Small intestine (tissue), 7 donors: ENCODE measurements around the gene UPK3A. TPM values are rescaled to one million over a fixed set of nuclear protein-coding genes. Genes with fewer than 3 reads are reported as not detected.
"Not testable (repeated sequence)": the region's sequence is repeated elsewhere in the genome, so short reads cannot be mapped to it uniquely, and the experiment has no call there.

ENCODE experiments used
- DNase-seq, 2 donors: peaks; one replicate each; pipeline versions ENCODE4 v3.0.0 to v3.0.0-alpha.2; 2013
- FAIRE-seq: peaks from 2 replicates; lab custom pipeline; 2012; peaks lifted over from hg19 to GRCh38; lab: Jason Lieb, UNC
- H3K27ac ChIP-seq, 3 donors: one replicate each; pipeline ENCODE4 v1.5.1; 2013; ENCODE audit warnings: low read length in 2 of 3, mild to moderate bottlenecking in 2 of 3, control low read depth in 1 of 3, inconsistent platforms in 1 of 3, low read depth in 1 of 3, moderate library complexity in 1 of 3
- H3K27me3 ChIP-seq, 3 donors: one replicate each; pipeline ENCODE4 v1.6.1; 2013; ENCODE audit warnings: low read length in 3 of 3, inconsistent platforms in 1 of 3; ENCODE audit not compliant: control insufficient read depth in 3 of 3, insufficient read depth in 3 of 3
- H3K36me3 ChIP-seq, 3 donors: one replicate each; pipeline ENCODE4 v1.6.1; 2013; ENCODE audit warnings: low read length in 3 of 3, inconsistent platforms in 1 of 3, low read depth in 1 of 3, mild to moderate bottlenecking in 1 of 3, moderate library complexity in 1 of 3; ENCODE audit not compliant: control insufficient read depth in 3 of 3, insufficient read depth in 2 of 3
- H3K4me1 ChIP-seq, 3 donors: one replicate each; pipeline ENCODE4 v1.6.1; 2013; ENCODE audit warnings: low read length in 2 of 3, inconsistent platforms in 1 of 3, low read depth in 1 of 3, mild to moderate bottlenecking in 1 of 3, moderate library complexity in 1 of 3; ENCODE audit not compliant: control insufficient read depth in 3 of 3, insufficient read depth in 2 of 3
- H3K4me3 ChIP-seq, 3 donors: one replicate each; pipeline ENCODE4 v1.5.1; 2013; ENCODE audit warnings: low read length in 3 of 3, control low read depth in 1 of 3, inconsistent platforms in 1 of 3, low read depth in 1 of 3, mild to moderate bottlenecking in 1 of 3, moderate library complexity in 1 of 3
- H3K9me3 ChIP-seq, 2 donors: one replicate each; pipeline ENCODE4 v1.6.1; 2013; ENCODE audit warnings: low read depth in 1 of 2, low read length in 1 of 2; ENCODE audit not compliant: control insufficient read depth in 2 of 2, insufficient read depth in 1 of 2
- WGBS, 3 donors: extraction: QIAGEN DNeasy Blood & Tissue Kit; methylation state at CpG; one replicate each; pipeline ENCODE4 v1.1.7; 2013; 5-methylcytosine and 5-hydroxymethylcytosine counted together
- polyA plus RNA-seq, 4 donors: library from polyadenylated mRNA; stranded (reverse) in 3 of 4; unstranded in 1 of 4; fragments of 200-250 nt in 3 of 4; fragments of 120-200 nt in 1 of 4; gene quantifications; one replicate each; pipeline versions ENCODE4 v1.2.1 to v1.2.3, GENCODE V29; 2013
- donor health status: healthy with polysubstance abuse.
- donor health status: control.
- donor health status: control.
- donor health status: Bipolar disorder and iron deficiency.
- donor health status: healthy.

UPK3A gene
- polyA plus RNA-seq, 4 donors, result 0.36 to 306 TPM; not detected in 2

GRCh38 chr22:45318558-45319323 lies 34.0 kb downstream of the UPK3A start:
- peak overlapping the region; percentile 68 to 93 (median 85) for H3K27ac ChIP-seq
- H3K36me3 ChIP-seq, result peaks cover 0 to 31% (median 0%) of the 10 kb centered on the region in 3 donors
- no peak overlapping the region for H3K4me3 ChIP-seq
- WGBS, 3 donors, result 48 to 74% (median 67%) methylated on average over 12 of the region's 12 CpGs
- no peaks in the 10 kb centered on the region for H3K27me3 ChIP-seq
- DNase-seq (peak; percentile 25 to 34), FAIRE-seq (no peak)
- H3K4me1 ChIP-seq, result peaks cover 0 to 33% (median 3%) of the 10 kb centered on the region in 3 donors
- H3K9me3 ChIP-seq, result no peaks in the 10 kb centered on the region

DNA sequence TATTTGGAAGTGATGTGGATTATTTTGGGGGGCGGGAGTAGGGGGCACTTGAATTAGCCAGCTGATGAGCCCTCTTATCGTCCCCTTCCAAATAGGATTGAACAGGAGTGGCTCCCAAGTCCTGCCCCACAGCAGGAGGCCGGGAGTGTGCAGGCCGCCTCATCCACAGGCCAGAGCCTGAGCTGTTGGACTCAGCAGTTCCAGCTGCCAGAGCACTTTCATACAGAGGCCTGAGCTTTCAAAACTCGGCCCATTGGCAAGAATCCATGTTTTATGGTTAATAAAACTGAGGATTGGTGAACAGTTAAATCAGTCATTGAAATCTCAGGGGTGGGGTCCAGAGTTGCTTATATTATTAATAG lies 34.6 kb downstream of the UPK3A start:
- Histone ChIP-seq H3K27ac (peak overlapping the region; percentile 68 to 93 (median 85)), H3K9me3 (no peaks in the 10 kb centered on the region), H3K27me3 (no peaks in the 10 kb centered on the region), H3K36me3 (peaks cover 0 to 37% (median 2%) of the 10 kb centered on the region in 3 donors), H3K4me1 (peaks cover 0 to 28% (median 3%) of the 10 kb centered on the region in 3 donors), H3K4me3 (peak overlapping the region in 1 of 3 donors; percentile 18)
- no peak for FAIRE-seq
- WGBS, 3 donors, result 20 to 46% (median 30%) methylated on average over 5 of the region's 5 CpGs
- DNase-seq, result no peak

- Histone ChIP-seq H3K9me3 (no peaks in the 10 kb centered on the region), H3K4me1 (peaks cover 0 to 23% (median 3%) of the 10 kb centered on the region in 3 donors), H3K4me3 (no peak overlapping the region), H3K27me3 (no peaks in the 10 kb centered on the region), H3K36me3 (peaks cover 0 to 47% (median 2%) of the 10 kb centered on the region in 3 donors), H3K27ac (peak overlapping the region in 1 of 3 donors; percentile 93)
- 75 to 89% (median 82%) methylated on average over 9 of the region's 9 CpGs for WGBS, 3 donors
- FAIRE-seq, result no peak
- no peak for DNase-seq
Observed at GRCh38 chr22:45320357-45320976, 35.7 kb downstream of the UPK3A start.

DNA sequence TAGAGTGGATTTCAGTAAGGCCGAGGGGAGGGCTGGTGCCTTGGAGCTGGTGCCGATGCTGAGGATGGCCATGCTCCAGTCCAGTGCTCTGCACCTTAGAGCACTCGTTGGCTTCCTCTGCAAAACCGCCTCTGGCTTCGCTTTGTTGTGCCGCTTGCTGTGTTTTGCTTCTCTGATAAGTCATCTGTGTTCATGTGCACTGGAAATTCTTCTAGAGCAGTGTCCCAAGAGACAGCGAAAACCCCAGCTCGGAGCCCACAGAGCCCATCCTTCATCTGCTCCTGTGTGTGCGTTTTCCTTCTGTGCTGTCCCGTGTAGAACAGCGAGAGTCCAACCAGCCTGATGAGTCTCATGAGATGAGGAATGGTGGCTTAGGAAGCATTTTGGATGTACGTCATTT lies 37.1 kb downstream of the UPK3A start:
- Histone ChIP-seq H3K4me3 (no peak overlapping the region), H3K36me3 (peaks cover 0 to 52% (median 2%) of the 10 kb centered on the region in 3 donors), H3K27me3 (no peaks in the 10 kb centered on the region), H3K4me1 (peaks cover 0 to 21% (median 3%) of the 10 kb centered on the region in 3 donors), H3K27ac (no peak overlapping the region), H3K9me3 (no peaks in the 10 kb centered on the region)
- FAIRE-seq (no peak), DNase-seq (no peak)
- WGBS, 3 donors, result 86 to 95% (median 88%) methylated on average over 12 of the region's 12 CpGs

- peaks cover 0 to 11% (median 3%) of the 10 kb centered on the region in 3 donors for H3K4me1 ChIP-seq
- FAIRE-seq (no peak), DNase-seq (no peak)
- H3K36me3 ChIP-seq, result peaks cover 2 to 63% (median 2%) of the 10 kb centered on the region in 3 donors
- no peak overlapping the region for H3K27ac ChIP-seq
- H3K4me3 ChIP-seq, result no peak overlapping the region
- no peaks in the 10 kb centered on the region for H3K9me3 ChIP-seq
- 90 to 93% (median 91%) methylated on average over 24 of the region's 24 CpGs for WGBS, 3 donors
- H3K27me3 ChIP-seq, result no peaks in the 10 kb centered on the region
Observed at GRCh38 chr22:45322873-45323525, 38.2 kb downstream of the UPK3A start.

- FAIRE-seq, result no peak
Observed at GRCh38 chr22:45323695-45324094, 38.9 kb downstream of the UPK3A start.

DNA sequence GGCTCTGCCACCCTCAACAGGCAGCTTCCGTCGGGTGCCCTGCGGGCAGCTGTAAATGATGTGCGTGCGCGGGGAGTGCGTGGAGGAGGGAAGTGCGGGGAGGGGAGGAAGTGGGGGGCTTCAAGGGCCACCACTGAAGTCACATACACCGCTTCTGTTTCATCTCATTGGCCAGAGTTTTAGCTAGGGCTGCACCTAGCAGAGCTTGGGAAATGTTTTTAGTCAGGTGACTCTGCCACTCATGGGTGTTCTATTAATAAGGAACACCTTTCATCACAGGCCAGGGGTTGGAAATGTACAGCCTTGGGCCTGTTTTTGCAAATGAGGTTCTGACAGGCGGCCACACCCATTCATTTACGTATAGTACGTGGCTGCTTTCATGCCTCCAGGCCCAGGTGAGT lies 39.6 kb downstream of the UPK3A start:
- FAIRE-seq, result no peak
- H3K4me3 ChIP-seq, result no peak overlapping the region
- peaks cover 2 to 72% (median 4%) of the 10 kb centered on the region in 3 donors for H3K36me3 ChIP-seq
- whole genome bisulfite sequencing, 3 donors, result 93 to 96% (median 96%) methylated on average over 12 of the region's 12 CpGs
- H3K27me3 ChIP-seq, result no peaks in the 10 kb centered on the region
- no peak for DNase-seq
- H3K27ac ChIP-seq, result no peak overlapping the region
- H3K4me1 ChIP-seq, result peaks cover 0 to 3% (median 0%) of the 10 kb centered on the region in 3 donors
- no peaks in the 10 kb centered on the region for H3K9me3 ChIP-seq

More at GRCh38 chr22:45323695-45324094, 38.9 kb downstream of the UPK3A start:
- H3K27ac ChIP-seq, result no peak overlapping the region
- WGBS, 3 donors, result 83 to 86% (median 84%) methylated on average over 7 of the region's 7 CpGs
- peaks cover 2 to 68% (median 4%) of the 10 kb centered on the region in 3 donors for H3K36me3 ChIP-seq
- H3K4me3 ChIP-seq, result no peak overlapping the region
- no peak for DNase-seq
- H3K4me1 ChIP-seq, result peaks cover 0 to 5% (median 3%) of the 10 kb centered on the region in 3 donors
- no peaks in the 10 kb centered on the region for H3K27me3 ChIP-seq
- H3K9me3 ChIP-seq, result no peaks in the 10 kb centered on the region

GRCh38 chr22:45328261-45328660 lies 43.5 kb downstream of the UPK3A start:
- WGBS, 3 donors, result 87 to 96% (median 90%) methylated on average over 7 of the region's 8 CpGs
- not testable (repeated sequence) for H3K9me3 ChIP-seq, H3K4me1 ChIP-seq, H3K27ac ChIP-seq, H3K27me3 ChIP-seq, FAIRE-seq, DNase-seq, H3K4me3 ChIP-seq
- H3K36me3 ChIP-seq, result peaks cover 6 to 86% (median 7%) of the 10 kb centered on the region in 3 donors
